HG02759 (cell line): ENCODE data around the gene PIP.
"Not testable (repeated sequence)": the region's sequence is repeated elsewhere in the genome, so short reads cannot be mapped to it uniquely, and the experiment has no call there.

Source experiments
- ATAC-seq: cut with Tn5 transposase; IDR thresholded peaks from one replicate; pipeline ENCODE4 v1.9.1; 2021; ENCODE audit warnings: mild to moderate bottlenecking, moderate library complexity; ENCODE audit not compliant: unreplicated experiment

The PIP gene

DNA sequence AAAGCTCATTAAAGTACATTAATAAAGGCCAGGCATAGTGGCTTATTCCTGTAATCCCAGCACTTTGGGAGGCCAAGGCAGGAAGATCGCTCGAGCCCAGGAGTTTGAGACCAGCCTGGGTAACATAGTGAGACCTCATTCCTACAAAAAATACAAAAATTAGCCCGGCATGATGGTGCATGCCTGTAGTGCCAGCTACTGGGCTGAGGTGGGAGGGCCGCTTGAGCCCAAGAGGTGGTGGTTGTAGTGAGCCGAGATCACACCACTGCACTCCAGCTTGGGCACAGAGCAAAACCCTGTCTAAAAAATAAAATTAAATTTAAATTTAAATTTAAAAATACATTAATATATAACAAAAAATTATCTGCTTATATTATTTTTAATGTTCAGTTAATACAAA is 44.3 kb downstream of the PIP start:
- ATAC-seq = no peak

- no peak for ATAC-seq
These were observed 45.7 kb downstream of the PIP start for GRCh38 chr7:143177374-143178119.

DNA sequence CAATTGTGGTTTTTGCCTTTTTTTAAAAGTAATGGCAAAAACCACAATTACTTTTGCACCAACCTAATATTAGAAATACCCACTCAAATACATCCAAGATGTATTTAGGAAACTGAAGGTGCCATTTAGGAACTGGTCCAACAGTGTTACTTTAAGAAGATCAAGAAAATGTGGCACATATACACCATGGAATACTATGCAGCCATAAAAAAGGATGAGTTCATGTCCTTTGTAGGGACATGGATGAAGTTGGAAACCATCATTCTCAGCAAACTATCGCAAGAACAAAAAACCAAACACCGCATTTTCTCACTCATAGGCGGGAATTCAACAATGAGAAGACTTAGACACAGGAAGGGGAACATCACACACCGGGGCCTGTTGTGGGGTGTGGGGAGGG is 48.9 kb downstream of the PIP start:
- ATAC-seq = not testable (repeated sequence)

GRCh38 chr7:143181349-143181748 is 49.5 kb downstream of the PIP start:
- ATAC-seq = no peak

DNA sequence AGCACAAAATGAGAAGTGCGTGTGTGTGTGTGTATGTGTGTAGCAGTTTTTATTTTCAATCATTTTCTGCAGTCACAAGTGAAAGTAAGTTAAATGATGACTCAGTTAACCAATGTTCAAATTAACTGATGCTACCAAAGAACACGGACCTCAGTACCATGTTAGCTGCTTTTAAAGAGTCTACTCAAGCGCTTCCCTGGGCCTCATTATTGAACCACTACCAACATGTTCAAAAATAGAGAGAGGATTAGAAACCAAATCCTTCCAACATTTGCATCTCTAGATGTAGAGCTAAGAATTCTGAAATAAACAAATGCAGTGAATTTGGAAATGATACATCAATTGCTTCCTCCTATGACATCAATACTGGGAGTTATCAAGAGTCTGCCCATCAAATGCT is 51.1 kb downstream of the PIP start, which contains the start of gene TAS2R39:
Gene TAS2R39 (plus strand): TSS at position 396 of the 400 bp plus-strand sequence. CDS start 0 bp downstream, at position 396.
- ATAC-seq = no peak

- ATAC-seq = no peak
These were observed 53.7 kb downstream of the PIP start for GRCh38 chr7:143185551-143185950.

GRCh38 chr7:143188994-143189393 is 57.1 kb downstream of the PIP start:
- no peak for ATAC-seq
